ENCODE data around the gene SPHK2. TPM values are rescaled to one million over a fixed set of nuclear protein-coding genes. Genes with fewer than 3 reads are reported as not detected.

The SPHK2 gene
- total RNA-seq, 2 experiments from 2014 or later = 22.3 to 22.9 TPM

DNA sequence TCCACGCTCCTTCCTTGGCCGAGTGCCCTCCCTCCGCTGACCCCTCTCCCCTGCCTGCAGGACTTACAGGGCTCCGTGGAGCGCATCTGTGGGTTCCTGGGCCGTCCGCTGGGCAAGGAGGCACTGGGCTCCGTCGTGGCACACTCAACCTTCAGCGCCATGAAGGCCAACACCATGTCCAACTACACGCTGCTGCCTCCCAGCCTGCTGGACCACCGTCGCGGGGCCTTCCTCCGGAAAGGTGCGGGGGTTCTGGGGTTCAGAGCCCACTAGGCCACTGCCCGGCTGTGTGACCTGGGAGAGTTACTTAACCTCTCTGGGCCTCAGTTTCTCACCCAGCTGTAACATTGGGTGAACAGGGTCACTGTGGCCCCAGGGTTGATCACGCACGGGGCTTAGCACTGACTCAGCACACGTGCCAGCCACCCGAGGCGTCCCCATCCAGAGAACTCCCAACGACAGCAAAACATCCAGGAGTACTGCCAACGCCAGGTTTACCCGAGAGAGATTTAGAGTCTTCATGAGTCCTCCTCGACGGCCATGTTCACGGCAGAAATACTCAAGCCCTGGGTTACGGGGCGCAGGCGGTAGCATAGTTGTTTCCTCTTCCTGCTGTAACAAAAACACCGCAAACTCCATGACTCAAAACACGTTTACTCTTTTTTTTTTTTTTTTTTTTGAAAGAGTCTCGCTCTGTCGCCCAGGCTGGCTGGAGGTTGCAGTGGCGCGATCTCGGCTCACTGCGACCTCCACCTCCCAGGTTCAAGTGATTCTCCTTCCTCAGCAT lies 22.4 kb upstream of the SPHK2 start:
- Mint-ChIP-seq H3K9me3 (no peaks in the 10 kb centered on the region), H3K36me3 (ENCODE audit: low read depth) (no peaks in the 10 kb centered on the region), H3K4me3 (peak overlapping the region; percentile 71), H3K27me3 (no peaks in the 10 kb centered on the region), H3K27ac (peak overlapping the region; percentile 87), H3K4me1 (ENCODE audit: low read depth) (no peaks in the 10 kb centered on the region)
- CTCF ChIA-PET = interaction anchor here (3.4 kb wide), 1 partner anchor 12 kb away, joined by 13 read pairs; no protein-coding TSS in a partner anchor
- DNase-seq (peak; percentile 70), ATAC-seq (peak; percentile 79)
- TF ChIP-seq, protein P1, sequence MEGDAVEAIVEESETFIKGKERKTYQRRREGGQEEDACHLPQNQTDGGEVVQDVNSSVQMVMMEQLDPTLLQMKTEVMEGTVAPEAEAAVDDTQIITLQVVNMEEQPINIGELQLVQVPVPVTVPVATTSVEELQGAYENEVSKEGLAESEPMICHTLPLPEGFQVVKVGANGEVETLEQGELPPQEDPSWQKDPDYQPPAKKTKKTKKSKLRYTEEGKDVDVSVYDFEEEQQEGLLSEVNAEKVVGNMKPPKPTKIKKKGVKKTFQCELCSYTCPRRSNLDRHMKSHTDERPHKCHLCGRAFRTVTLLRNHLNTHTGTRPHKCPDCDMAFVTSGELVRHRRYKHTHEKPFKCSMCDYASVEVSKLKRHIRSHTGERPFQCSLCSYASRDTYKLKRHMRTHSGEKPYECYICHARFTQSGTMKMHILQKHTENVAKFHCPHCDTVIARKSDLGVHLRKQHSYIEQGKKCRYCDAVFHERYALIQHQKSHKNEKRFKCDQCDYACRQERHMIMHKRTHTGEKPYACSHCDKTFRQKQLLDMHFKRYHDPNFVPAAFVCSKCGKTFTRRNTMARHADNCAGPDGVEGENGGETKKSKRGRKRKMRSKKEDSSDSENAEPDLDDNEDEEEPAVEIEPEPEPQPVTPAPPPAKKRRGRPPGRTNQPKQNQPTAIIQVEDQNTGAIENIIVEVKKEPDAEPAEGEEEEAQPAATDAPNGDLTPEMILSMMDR (IDR thresholded peaks at IDR 0.05) = no peak
- POLR2A ChIA-PET = interaction anchor here (1.1 kb wide), 1 partner anchor 20 kb away, joined by 4 read pairs; no protein-coding TSS in a partner anchor
- intact Hi-C loops (cut with micrococcal nuclease) = no loop called here

- ChIA-PET CTCF (interaction anchor here (0.8 kb wide), 1 partner anchor 10 kb away, joined by 4 read pairs; no protein-coding TSS in a partner anchor), POLR2A (interaction anchor here (1.3 kb wide), 1 partner anchor 16 kb away, joined by 5 read pairs; the partner anchor contains the start of gene FAM83E)
- no peaks in the 10 kb centered on the region for H3K27me3 Mint-ChIP-seq
- DNase-seq = no peak
- ATAC-seq = no peak
- H3K9me3 Mint-ChIP-seq = no peaks in the 10 kb centered on the region
- intact Hi-C loops (cut with micrococcal nuclease) = no loop called here
- TF ChIP-seq, protein P1 (IDR thresholded peaks at IDR 0.05) = no peak
- H3K27ac Mint-ChIP-seq = no peak overlapping the region
- H3K4me1 Mint-ChIP-seq (ENCODE audit: low read depth) = no peaks in the 10 kb centered on the region
- H3K4me3 Mint-ChIP-seq = no peak overlapping the region
- H3K36me3 Mint-ChIP-seq (ENCODE audit: low read depth) = no peaks in the 10 kb centered on the region
These were observed 20.2 kb upstream of the SPHK2 start for GRCh38 chr19:48598996-48599700.

DNA sequence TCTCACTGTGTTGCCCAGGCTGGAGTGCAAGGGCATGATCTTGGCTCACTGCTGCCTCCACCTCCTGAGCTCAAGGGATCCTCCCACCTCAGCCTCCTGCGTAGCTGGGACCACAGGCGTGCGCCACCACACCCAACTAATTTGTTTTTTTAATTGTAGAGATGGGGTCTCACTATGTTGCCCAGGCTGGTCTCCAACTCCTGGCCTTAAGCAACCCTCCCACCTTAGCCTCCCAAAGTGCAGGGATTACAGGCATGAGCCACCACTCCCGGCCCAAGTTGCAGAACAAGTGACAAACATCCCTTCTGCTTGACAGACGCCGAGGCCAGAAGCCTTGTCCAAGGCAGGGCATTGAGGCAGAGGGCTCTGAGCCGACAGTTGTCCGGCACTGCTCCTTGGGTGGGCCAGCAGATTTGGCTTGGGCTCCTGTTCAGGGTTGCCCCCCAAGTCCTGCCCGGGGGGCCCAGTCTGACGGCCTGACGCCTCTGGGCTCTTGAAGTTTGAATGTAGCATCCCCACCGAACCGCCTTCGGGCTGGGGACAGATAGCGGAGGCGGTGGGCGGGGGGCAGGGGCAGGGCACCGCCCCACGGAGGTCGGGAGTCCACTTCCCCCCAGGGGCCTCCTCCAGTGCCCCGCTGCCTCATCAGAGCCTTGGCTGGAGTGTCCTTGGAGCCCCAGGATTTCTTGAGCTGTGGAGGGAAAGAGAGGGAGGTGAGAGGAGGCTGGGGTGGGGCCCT lies 18.5 kb upstream of the SPHK2 start:
- Mint-ChIP-seq H3K27ac (no peak overlapping the region), H3K9me3 (no peaks in the 10 kb centered on the region), H3K36me3 (ENCODE audit: low read depth) (no peaks in the 10 kb centered on the region), H3K4me3 (no peak overlapping the region), H3K27me3 (no peaks in the 10 kb centered on the region), H3K4me1 (ENCODE audit: low read depth) (no peaks in the 10 kb centered on the region)
- POLR2A ChIA-PET = interaction anchor here (1.3 kb wide), 1 partner anchor 14 kb away, joined by 5 read pairs; the partner anchor contains the start of gene FAM83E
- CTCF ChIA-PET = interaction anchor here (1.1 to 2.8 kb wide), 2 partner anchors 12 to 194 kb away, joined by 3 to 9 read pairs; no protein-coding TSS in a partner anchor
- TF ChIP-seq, protein P1 (IDR thresholded peaks at IDR 0.05) = no peak
- ATAC-seq = no peak
- intact Hi-C loops (cut with micrococcal nuclease) = no loop called here
- no peak for DNase-seq

DNA sequence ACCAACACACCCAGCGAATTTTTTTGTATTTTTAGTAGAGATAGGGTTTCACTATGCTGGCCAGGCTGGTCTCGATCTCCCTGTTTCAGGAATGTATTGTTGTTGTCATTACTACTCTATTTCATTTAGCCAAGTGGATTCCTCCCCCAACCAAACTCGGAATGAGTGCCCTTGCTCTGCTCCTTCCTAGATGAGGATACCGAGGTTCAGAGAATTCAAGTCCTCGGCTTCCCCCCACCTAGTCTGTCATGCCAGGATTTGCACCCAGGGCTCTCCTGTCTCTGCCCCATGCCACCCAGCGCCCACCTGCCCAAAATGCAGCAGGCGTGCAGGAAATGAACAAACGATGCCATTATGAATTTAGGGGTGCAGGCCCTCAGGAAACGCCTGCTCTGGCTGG lies 16.3 kb upstream of the SPHK2 start:
- Mint-ChIP-seq H3K9me3 (no peaks in the 10 kb centered on the region), H3K27ac (no peak overlapping the region), H3K27me3 (no peaks in the 10 kb centered on the region), H3K4me3 (no peak overlapping the region), H3K36me3 (ENCODE audit: low read depth) (no peaks in the 10 kb centered on the region), H3K4me1 (ENCODE audit: low read depth) (no peaks in the 10 kb centered on the region)
- POLR2A ChIA-PET = interaction anchor here (1.3 to 2.2 kb wide), 2 partner anchors 11 to 13 kb away, joined by 3 to 6 read pairs; partner anchors contain the start of gene FAM83E
- DNase-seq (no peak), ATAC-seq (no peak)
- intact Hi-C loops (cut with micrococcal nuclease) = no loop called here
- TF ChIP-seq, protein P1 (IDR thresholded peaks at IDR 0.05) = no peak
- CTCF ChIA-PET = interaction anchor here (1.7 to 2.8 kb wide), 2 partner anchors 14 to 17 kb away, joined by 3 to 9 read pairs; no protein-coding TSS in a partner anchor

Measured in activated CD8-positive, alpha-beta T cell treated with anti-CD3 and anti-CD28 coated beads for 36 hours (primary cell).